SK-N-SH (cell line): ENCODE measurements around the gene CDC42SE2.

Experiments
- CTCF ChIP-seq: fragments of 200-600 bp; sonication (generic); IDR thresholded peaks from 2 replicates; pipeline ENCODE4 v1.6.1; 2017; ENCODE audit warnings: antibody characterized with exemption, mild to moderate bottlenecking, moderate library complexity
- FOXM1 ChIP-seq: IDR thresholded peaks from 2 replicates; pipeline ENCODE4 v1.4.0; 2012; ENCODE audit warnings: low read depth, mild to moderate bottlenecking
- NRF1 ChIP-seq: IDR thresholded peaks from 2 replicates; pipeline ENCODE4 v1.6.1; 2012; ENCODE audit warnings: low read depth, mild to moderate bottlenecking, low read length
- RFX5 ChIP-seq: IDR thresholded peaks from 2 replicates; pipeline ENCODE4 v1.6.1; 2012; ENCODE audit warnings: mild to moderate bottlenecking, improper control_type of control experiment, low read length
- TEAD4 ChIP-seq: IDR thresholded peaks from 2 replicates; pipeline ENCODE4 v1.4.0; 2012; ENCODE audit warnings: mild to moderate bottlenecking, borderline replicate concordance; ENCODE audit not compliant: insufficient read depth
- TF ChIP-seq, protein P1 (sequence below): IDR thresholded peaks from 2 replicates; pipeline ENCODE4 v1.4.0; 2012; ENCODE audit warnings: low read depth

- TF ChIP-seq, protein P1, sequence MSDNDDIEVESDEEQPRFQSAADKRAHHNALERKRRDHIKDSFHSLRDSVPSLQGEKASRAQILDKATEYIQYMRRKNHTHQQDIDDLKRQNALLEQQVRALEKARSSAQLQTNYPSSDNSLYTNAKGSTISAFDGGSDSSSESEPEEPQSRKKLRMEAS = no peak
- TF ChIP-seq TEAD4 (no peak), RFX5 (no peak), NRF1 (no peak), CTCF (no peak), FOXM1 (no peak)
These were observed 143.3 kb downstream of the CDC42SE2 start for GRCh38 chr5:131406975-131407638.
